Gastroesophageal sphincter (tissue), 4 donors: ENCODE measurements around the gene DNAL1. TPM values are rescaled to one million over a fixed set of nuclear protein-coding genes. Genes with fewer than 3 reads are reported as not detected.

ENCODE experiments used
- ATAC-seq: fragments of 150-250 bp; one replicate; pipeline ENCODE4 v1.9.1; 2016; ENCODE audit warnings: mild to moderate bottlenecking, moderate library complexity
- H3K27ac ChIP-seq, 4 donors: fragments of 200-600 bp; sonication (generic) in 3 of 4; 1 replicate in 3 of 4; 2 replicates in 1 of 4; pipeline ENCODE4 v1.5.1; 2016 to 2019
- H3K27me3 ChIP-seq: fragments of 200-600 bp; sonication (generic); one replicate; pipeline ENCODE4 v1.5.1; 2019
- H3K36me3 ChIP-seq, 2 donors: fragments of 200-600 bp; sonication (generic); one replicate each; pipeline ENCODE4 v1.5.1; 2019; ENCODE audit warnings: control low read depth in 1 of 2
- H3K4me1 ChIP-seq, 3 donors: fragments of 200-600 bp; sonication (generic); 1 replicate in 2 of 3; 2 replicates in 1 of 3; pipeline ENCODE4 v1.5.1; 2016 to 2019; ENCODE audit warnings: control low read depth in 2 of 3
- H3K4me3 ChIP-seq, 2 donors: fragments of 200-600 bp; sonication (generic); one replicate each; pipeline ENCODE4 v1.5.1; 2019; ENCODE audit warnings: mild to moderate bottlenecking in 1 of 2, moderate library complexity in 1 of 2
- H3K9me3 ChIP-seq, 3 donors: fragments of 200-600 bp; sonication (generic); one replicate each; pipeline ENCODE4 v1.5.1; 2017 to 2019; ENCODE audit warnings: control low read depth in 2 of 3
- CTCF ChIP-seq, 4 experiments: fragments of 200-600 bp in 2 of 4; fragments of 450-650 bp in 2 of 4; sonication (generic) in 1 of 4; IDR thresholded peaks; one replicate each; pipeline ENCODE4 v1.5.1; 2017 to 2019; ENCODE audit warnings: antibody characterized with exemption in 4 of 4, mild to moderate bottlenecking in 2 of 4, moderate library complexity in 2 of 4
- EP300 ChIP-seq: sonication (generic); formaldehyde crosslinking; IDR thresholded peaks from one replicate; pipeline ENCODE4 v1.6.1; 2017; ENCODE audit warnings: antibody characterized with exemption, mild to moderate bottlenecking
- POLR2A ChIP-seq, 2 donors: fragments of 450-650 bp; IDR thresholded peaks; one replicate each; pipeline ENCODE4 v1.6.1; 2017; ENCODE audit warnings: antibody characterized with exemption in 2 of 2, mild to moderate bottlenecking in 2 of 2, moderate library complexity in 1 of 2
- POLR2AphosphoS5 ChIP-seq: sonication (generic); formaldehyde crosslinking; IDR thresholded peaks from one replicate; pipeline ENCODE4 v1.6.1; 2017; ENCODE audit warnings: antibody characterized with exemption
- WGBS, 2 donors: methylation state at CpG; one replicate each; pipeline ENCODE4 v1.1.5; 2018; ENCODE audit warnings: low coverage in 1 of 2; 5-methylcytosine and 5-hydroxymethylcytosine counted together
- total RNA-seq, 4 donors: library from RNA; depleted of rRNA; stranded (reverse); fragments of >200 nt; gene quantifications; one replicate each; pipeline ENCODE4 v1.1.0, GENCODE V29; 2016

Gene DNAL1
- total RNA-seq, 4 donors from 2014 or later: 8.9 to 18.2 (median 10.4) TPM

- H3K36me3 ChIP-seq: peaks cover 0 to 44% of the 10 kb centered on the region in 2 donors
- peaks cover 3 to 77% (median 32%) of the 10 kb centered on the region in 3 donors for H3K4me1 ChIP-seq
- TF ChIP-seq EP300: no peak
- TF ChIP-seq CTCF (IDR thresholded peaks at IDR 0.05): no peak
- TF ChIP-seq POLR2AphosphoS5: no peak
- TF ChIP-seq POLR2A (IDR thresholded peaks at IDR 0.05): no peak
- no peak for ATAC-seq
- no peaks in the 10 kb centered on the region for H3K9me3 ChIP-seq
- H3K4me3 ChIP-seq: no peak overlapping the region
- 52 to 69% methylated on average over 2 to 4 of the region's 4 CpGs for WGBS, 2 donors
- no peaks in the 10 kb centered on the region for H3K27me3 ChIP-seq
- H3K27ac ChIP-seq: peak overlapping the region in 3 of 4 donors; percentile 21 to 92 (median 90)
Measured at GRCh38 chr14:73715707-73716106, 70.9 kb downstream of the DNAL1 start.

GRCh38 chr14:73717266-73717665 lies 72.5 kb downstream of the DNAL1 start:
- ATAC-seq: no peak

GRCh38 chr14:73717711-73718417 lies 73.1 kb downstream of the DNAL1 start:
- Histone ChIP-seq H3K27ac (peak overlapping the region; percentile 74 to 92 (median 90)), H3K36me3 (peaks cover 0 to 65% of the 10 kb centered on the region in 2 donors), H3K4me1 (peaks cover 3 to 68% (median 25%) of the 10 kb centered on the region in 3 donors), H3K9me3 (no peaks in the 10 kb centered on the region), H3K4me3 (peak overlapping the region; percentile 7 to 48), H3K27me3 (no peaks in the 10 kb centered on the region)
- WGBS, 2 donors: 5 to 22% methylated on average over 4 to 12 of the region's 20 CpGs
- peak; percentile 43 for ATAC-seq
- TF ChIP-seq POLR2AphosphoS5 (peak; percentile 31), POLR2A (IDR thresholded peaks at IDR 0.05) (no peak)

More at GRCh38 chr14:73717266-73717665, 72.5 kb downstream of the DNAL1 start:
- no peaks in the 10 kb centered on the region for H3K27me3 ChIP-seq
- H3K9me3 ChIP-seq: no peaks in the 10 kb centered on the region
- peak overlapping the region; percentile 74 to 92 (median 90) for H3K27ac ChIP-seq
- peaks cover 0 to 59% of the 10 kb centered on the region in 2 donors for H3K36me3 ChIP-seq
- 0 to 43% methylated on average over 1 to 3 of the region's 3 CpGs for WGBS, 2 donors
- peaks cover 3 to 66% (median 25%) of the 10 kb centered on the region in 3 donors for H3K4me1 ChIP-seq
- no peak for TF ChIP-seq CTCF (IDR thresholded peaks at IDR 0.05)
- no peak for TF ChIP-seq POLR2AphosphoS5
- TF ChIP-seq EP300: no peak
- TF ChIP-seq POLR2A (IDR thresholded peaks at IDR 0.05): no peak
- peak overlapping the region in 1 of 2 donors; percentile 48 for H3K4me3 ChIP-seq

- Histone ChIP-seq H3K27me3 (no peaks in the 10 kb centered on the region), H3K27ac (peak overlapping the region; percentile 74 to 92 (median 90)), H3K36me3 (peaks cover 0 to 70% of the 10 kb centered on the region in 2 donors), H3K4me3 (peak overlapping the region; percentile 7 to 48), H3K9me3 (no peaks in the 10 kb centered on the region), H3K4me1 (peaks cover 3 to 76% (median 32%) of the 10 kb centered on the region in 3 donors)
- WGBS, 2 donors: 3 to 36% methylated on average over 4 to 5 of the region's 55 CpGs
- TF ChIP-seq POLR2A (IDR thresholded peaks at IDR 0.05) (peak in 1 of 2 donors; percentile 11), EP300 (no peak)
- ATAC-seq: peak; percentile 24
Measured at GRCh38 chr14:73718418-73719251, 73.8 kb downstream of the DNAL1 start.

- WGBS, 2 donors: 60 to 73% methylated on average over 4 to 7 of the region's 13 CpGs
- H3K36me3 ChIP-seq: peaks cover 0 to 70% of the 10 kb centered on the region in 2 donors
- H3K27me3 ChIP-seq: no peaks in the 10 kb centered on the region
- H3K4me3 ChIP-seq: peak overlapping the region in 1 of 2 donors; percentile 48
- no peak for TF ChIP-seq POLR2A (IDR thresholded peaks at IDR 0.05)
- no peak for TF ChIP-seq POLR2AphosphoS5
- no peak for TF ChIP-seq EP300
- TF ChIP-seq CTCF (IDR thresholded peaks at IDR 0.05): no peak
- no peaks in the 10 kb centered on the region for H3K9me3 ChIP-seq
- peaks cover 3 to 82% (median 38%) of the 10 kb centered on the region in 3 donors for H3K4me1 ChIP-seq
- no peak for ATAC-seq
- H3K27ac ChIP-seq: peak overlapping the region; percentile 74 to 92 (median 90)
Measured at GRCh38 chr14:73719361-73719760, 74.6 kb downstream of the DNAL1 start.
